HEK293 (cell line): ENCODE results near the gene RPGRIP1L.

Source experiments
- CTCF ChIA-PET: fragments of 350-600 bp; formaldehyde crosslinking; extraction: SDS; loops from one replicate; lab custom pipeline; 2021; ENCODE audit warnings: antibody characterized with exemption; lab: Yijun Ruan, JAX
- POLR2A ChIA-PET: fragments of 300-600 bp; formaldehyde crosslinking; extraction: SDS; loops from one replicate; lab custom pipeline; 2020; ENCODE audit warnings: antibody characterized with exemption, inconsistent platforms; lab: Yijun Ruan, JAX
- H3K27ac ChIP-seq: fragments of 200-500 bp; sonication (Bioruptor generic); 2 replicates; pipeline ENCODE4 v1.5.1; 2014; ENCODE audit warnings: low read depth, low read length, control low read depth, inconsistent platforms; ENCODE audit errors: extremely low read depth
- H3K36me3 ChIP-seq, 2 experiments: fragments of 200-500 bp in 1 of 2; sonication (Bioruptor generic) in 1 of 2; 1 replicate in 1 of 2; 2 replicates in 1 of 2; pipeline ENCODE4 v1.5.1; 2014 to 2017; ENCODE audit warnings: inconsistent platforms in 2 of 2, low read length in 2 of 2; ENCODE audit not compliant: control insufficient read depth in 2 of 2, insufficient read depth in 1 of 2
- H3K4me1 ChIP-seq: fragments of 200-500 bp; sonication (Bioruptor generic); 2 replicates; pipeline ENCODE4 v1.5.1; 2014; ENCODE audit warnings: mild to moderate bottlenecking, low read length, inconsistent platforms; ENCODE audit not compliant: control insufficient read depth, insufficient read depth
- H3K4me3 ChIP-seq: 2 replicates; pipeline ENCODE4 v1.5.1; 2011; ENCODE audit warnings: low read depth, mild to moderate bottlenecking, control low read depth, low read length, moderate library complexity
- H3K9me3 ChIP-seq: fragments of 200-500 bp; sonication (Bioruptor generic); 2 replicates; pipeline ENCODE4 v1.5.1; 2014; ENCODE audit warnings: low read depth, low read length, inconsistent platforms; ENCODE audit not compliant: control insufficient read depth, insufficient read depth
- CTCF ChIP-seq: fragments of 450-650 bp; formaldehyde crosslinking; IDR thresholded peaks from 2 replicates; pipeline ENCODE4 v1.5.1; 2016; ENCODE audit warnings: missing biosample characterization, missing genetic modification characterization
- ELK4 ChIP-seq: IDR thresholded peaks from 2 replicates; pipeline ENCODE4 v1.6.1; 2011; ENCODE audit warnings: mild to moderate bottlenecking, low read depth, low read length, borderline replicate concordance
- GFI1B ChIP-seq: fragments of 450-650 bp; formaldehyde crosslinking; IDR thresholded peaks from 2 replicates; pipeline ENCODE4 v1.5.1; 2016; ENCODE audit warnings: missing biosample characterization, missing genetic modification characterization
- IKZF3 ChIP-seq: fragments of 450-650 bp; IDR thresholded peaks from 2 replicates; pipeline ENCODE4 v1.5.0; 2018; ENCODE audit warnings: missing biosample characterization, mild to moderate bottlenecking, missing genetic modification characterization, moderate library complexity
- MZF1 ChIP-seq: fragments of 450-650 bp; formaldehyde crosslinking; IDR thresholded peaks from 2 replicates; pipeline ENCODE4 v1.5.1; 2017; ENCODE audit warnings: missing biosample characterization, missing genetic modification characterization, borderline replicate concordance
- PRDM6 ChIP-seq: fragments of 450-650 bp; formaldehyde crosslinking; IDR thresholded peaks from 2 replicates; pipeline ENCODE4 v1.5.1; 2017; ENCODE audit warnings: missing biosample characterization, missing genetic modification characterization
- SCRT2 ChIP-seq: fragments of 450-650 bp; formaldehyde crosslinking; IDR thresholded peaks from 2 replicates; pipeline ENCODE4 v1.5.1; 2016; ENCODE audit warnings: missing biosample characterization, missing genetic modification characterization
- ZFP69B ChIP-seq: fragments of 450-650 bp; formaldehyde crosslinking; IDR thresholded peaks from 2 replicates; pipeline ENCODE4 v1.5.1; 2016; ENCODE audit warnings: missing biosample characterization, missing genetic modification characterization
- ZNF133 ChIP-seq: fragments of 450-650 bp; formaldehyde crosslinking; IDR thresholded peaks from 2 replicates; pipeline ENCODE4 v1.5.1; 2016; ENCODE audit warnings: missing biosample characterization, missing genetic modification characterization
- ZNF16 ChIP-seq: fragments of 450-650 bp; formaldehyde crosslinking; IDR thresholded peaks from 2 replicates; pipeline ENCODE4 v1.5.1; 2016; ENCODE audit warnings: low read depth, missing biosample characterization, missing genetic modification characterization
- ZNF2 ChIP-seq: fragments of 450-650 bp; formaldehyde crosslinking; IDR thresholded peaks from 2 replicates; pipeline ENCODE4 v1.5.1; 2016; ENCODE audit warnings: missing biosample characterization, missing genetic modification characterization
- ZNF211 ChIP-seq: fragments of 450-650 bp; formaldehyde crosslinking; IDR thresholded peaks from 2 replicates; pipeline ENCODE4 v1.5.1; 2016; ENCODE audit warnings: low read depth, missing biosample characterization, missing genetic modification characterization
- ZNF514 ChIP-seq: fragments of 450-650 bp; formaldehyde crosslinking; IDR thresholded peaks from 2 replicates; pipeline ENCODE4 v1.5.1; 2016; ENCODE audit warnings: missing biosample characterization, missing genetic modification characterization
- ZNF654 ChIP-seq: fragments of 450-650 bp; formaldehyde crosslinking; IDR thresholded peaks from 2 replicates; pipeline ENCODE4 v1.5.1; 2016; ENCODE audit warnings: low read depth, missing biosample characterization, missing genetic modification characterization
- ZNF768 ChIP-seq: fragments of 450-650 bp; formaldehyde crosslinking; IDR thresholded peaks from 2 replicates; pipeline ENCODE4 v1.5.1; 2018; ENCODE audit warnings: missing biosample characterization, mild to moderate bottlenecking, missing genetic modification characterization
- ZNF830 ChIP-seq: fragments of 450-650 bp; IDR thresholded peaks from 2 replicates; pipeline ENCODE4 v1.5.0; 2018; ENCODE audit warnings: missing biosample characterization, missing genetic modification characterization, low read depth, mild to moderate bottlenecking, moderate library complexity
- ZSCAN16 ChIP-seq: fragments of 450-650 bp; formaldehyde crosslinking; IDR thresholded peaks from 2 replicates; pipeline ENCODE4 v1.5.1; 2016; ENCODE audit warnings: missing biosample characterization, missing genetic modification characterization
- ZSCAN23 ChIP-seq: fragments of 450-650 bp; formaldehyde crosslinking; IDR thresholded peaks from 2 replicates; pipeline ENCODE4 v1.5.1; 2016; ENCODE audit warnings: missing biosample characterization, missing genetic modification characterization

RPGRIP1L gene

GRCh38 chr16:53703590-53704444, at the start of gene RPGRIP1L, which contains the start of gene FTO (continued):
- TF ChIP-seq ELK4 (no peak), ZNF514 (tag by site-specific recombination) (no peak)
- TF ChIP-seq, all 188 proteins: peak for 38

- POLR2A ChIA-PET: interaction anchor here (1.9 kb wide), 1 partner anchor 50 kb away, joined by 5 read pairs; the partner anchor contains the start of genes FTO and RPGRIP1L
Observed at GRCh38 chr16:53753431-53753830, 49.8 kb upstream of the RPGRIP1L start.

GRCh38 chr16:53752560-53752959, 48.9 kb upstream of the RPGRIP1L start:
- Histone ChIP-seq H3K4me1 (peaks cover 29% of the 10 kb centered on the region), H3K9me3 (no peaks in the 10 kb centered on the region), H3K36me3 (no peaks in the 10 kb centered on the region; a peak in 1 of 3 replicates), H3K4me3 (no peak overlapping the region), H3K27ac (no peak overlapping the region)
- POLR2A ChIA-PET: no interaction called here
- CTCF ChIA-PET: interaction anchor here (2.6 to 7.2 kb wide), 2 partner anchors 9 to 21 kb away, joined by 8 to 63 read pairs; no protein-coding TSS in a partner anchor
- TF ChIP-seq ZSCAN16 (tag by site-specific recombination) (no peak), MZF1 (tag by site-specific recombination) (no peak), ZNF830 (tag by site-specific recombination) (no peak), ZNF211 (tag by site-specific recombination) (no peak), PRDM6 (tag by site-specific recombination) (no peak), ZFP69B (tag by site-specific recombination) (no peak), ZNF2 (tag by site-specific recombination) (no peak), ZNF16 (tag by site-specific recombination) (no peak), GFI1B (no peak), ZNF768 (tag by site-specific recombination) (no peak)

More at GRCh38 chr16:53753431-53753830, 49.8 kb upstream of the RPGRIP1L start:
- Histone ChIP-seq H3K4me1 (peaks cover 36% of the 10 kb centered on the region), H3K9me3 (no peaks in the 10 kb centered on the region), H3K4me3 (no peak overlapping the region), H3K27ac (no peak overlapping the region), H3K36me3 (no peaks in the 10 kb centered on the region; a peak in 1 of 3 replicates)
- CTCF ChIA-PET: interaction anchor here (2.6 to 7.2 kb wide), 2 partner anchors 10 to 20 kb away, joined by 8 to 63 read pairs; no protein-coding TSS in a partner anchor
- TF ChIP-seq IKZF3 (0 out of 2 replicates have a peak, but pooled peaks have one; percentile 11), SCRT2 (peak; percentile 43; the same call in 1 of the 2 replicates), ZNF654 (tag by site-specific recombination) (peak; percentile 12), ZNF133 (tag by site-specific recombination) (0 out of 2 replicates have a peak, but pooled peaks have one; percentile 28), CTCF (peak; percentile 52; the same call in 1 of the 2 replicates), ZSCAN23 (no peak)
